PFSK-1 (cell line): ENCODE data around the gene LRRC36.

ENCODE experiments used
- POLR2AphosphoS5 ChIP-seq: IDR thresholded peaks from 2 replicates; pipeline ENCODE4 v1.6.1; 2012; ENCODE audit warnings: low read depth, mild to moderate bottlenecking, control low read depth, low read length, moderate library complexity
- REST ChIP-seq, 2 experiments: IDR thresholded peaks; 2 replicates each; pipeline versions ENCODE4 v1.6.1 to v1.8.0; 2011 to 2012; ENCODE audit warnings: low read depth in 2 of 2, low read length in 2 of 2, control low read depth in 1 of 2, inconsistent platforms in 1 of 2, mild to moderate bottlenecking in 1 of 2, moderate library complexity in 1 of 2; ENCODE audit not compliant: insufficient read depth in 1 of 2
- SIN3A ChIP-seq: IDR thresholded peaks from 2 replicates; pipeline ENCODE4 v1.6.1; 2012; ENCODE audit warnings: mild to moderate bottlenecking, low read length, moderate library complexity, borderline replicate concordance; ENCODE audit not compliant: insufficient read depth
- TAF1 ChIP-seq: IDR thresholded peaks from 2 replicates; pipeline ENCODE4 v1.6.1; 2012; ENCODE audit warnings: low read length, control low read depth, borderline replicate concordance; ENCODE audit not compliant: insufficient read depth

GRCh38 chr16:67397036-67397801 lies 70.6 kb downstream of the LRRC36 start:
- TF ChIP-seq POLR2AphosphoS5 (no peak), TAF1 (no peak), SIN3A (no peak), REST (IDR thresholded peaks at IDR 0.05; ENCODE audit: insufficient read depth in 1 of 2, low read depth in 2 of 2, low read length in 2 of 2) (no peak)
